ENCODE data around the gene KASH5. TPM values are rescaled to one million over a fixed set of nuclear protein-coding genes. Genes with fewer than 3 reads are reported as not detected.

KASH5 gene
- total and polyA plus RNA-seq, 2 of the 8 experiments (the other 6 are each of a cell fraction or from before 2014, with no cell fraction given) = 0.05 to 0.19 TPM

GRCh38 chr19:49340069-49340864 lies 47.8 kb upstream of the KASH5 start (continued):
- TF ChIP-seq, protein P1, sequence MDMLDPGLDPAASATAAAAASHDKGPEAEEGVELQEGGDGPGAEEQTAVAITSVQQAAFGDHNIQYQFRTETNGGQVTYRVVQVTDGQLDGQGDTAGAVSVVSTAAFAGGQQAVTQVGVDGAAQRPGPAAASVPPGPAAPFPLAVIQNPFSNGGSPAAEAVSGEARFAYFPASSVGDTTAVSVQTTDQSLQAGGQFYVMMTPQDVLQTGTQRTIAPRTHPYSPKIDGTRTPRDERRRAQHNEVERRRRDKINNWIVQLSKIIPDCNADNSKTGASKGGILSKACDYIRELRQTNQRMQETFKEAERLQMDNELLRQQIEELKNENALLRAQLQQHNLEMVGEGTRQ (IDR thresholded peaks at IDR 0.05; ENCODE audit: low read length) = peak; percentile 69
